Glomerular visceral epithelial cell (primary cell): Measurements from ENCODE around the gene TCEAL6.
"Not testable (repeated sequence)": the region's sequence is repeated elsewhere in the genome, so short reads cannot be mapped to it uniquely, and the experiment has no call there.

ENCODE experiments used
- DNase-seq: peaks from one replicate; pipeline ENCODE4 v3.0.0-alpha.2; 2016; ENCODE audit errors: extremely low spot score

TCEAL6 gene

DNA sequence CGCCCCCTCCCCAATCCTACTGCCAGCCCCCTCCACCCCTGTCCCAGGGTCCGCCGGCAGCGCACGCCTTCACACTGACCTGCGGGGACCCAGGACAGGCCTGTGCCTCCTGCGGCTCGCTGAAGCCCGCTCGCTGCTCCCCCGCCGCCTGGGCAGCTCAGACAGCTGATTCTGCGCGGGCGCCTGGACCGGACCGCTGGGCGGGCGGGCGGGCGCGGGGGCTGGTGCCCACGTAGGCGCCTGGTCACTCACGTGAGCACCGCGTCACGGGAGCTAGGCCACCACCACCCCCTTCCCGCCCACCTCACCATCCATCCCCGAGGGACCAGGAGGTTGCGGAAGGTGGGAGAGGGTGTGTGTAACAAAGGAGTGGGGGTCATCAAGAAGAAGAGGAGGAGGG, at the start of gene TCEAL6:
Gene TCEAL6, minus strand, starts transcription at position 208 of the 400 bp plus-strand sequence.
- DNase-seq: not testable (repeated sequence)

DNA sequence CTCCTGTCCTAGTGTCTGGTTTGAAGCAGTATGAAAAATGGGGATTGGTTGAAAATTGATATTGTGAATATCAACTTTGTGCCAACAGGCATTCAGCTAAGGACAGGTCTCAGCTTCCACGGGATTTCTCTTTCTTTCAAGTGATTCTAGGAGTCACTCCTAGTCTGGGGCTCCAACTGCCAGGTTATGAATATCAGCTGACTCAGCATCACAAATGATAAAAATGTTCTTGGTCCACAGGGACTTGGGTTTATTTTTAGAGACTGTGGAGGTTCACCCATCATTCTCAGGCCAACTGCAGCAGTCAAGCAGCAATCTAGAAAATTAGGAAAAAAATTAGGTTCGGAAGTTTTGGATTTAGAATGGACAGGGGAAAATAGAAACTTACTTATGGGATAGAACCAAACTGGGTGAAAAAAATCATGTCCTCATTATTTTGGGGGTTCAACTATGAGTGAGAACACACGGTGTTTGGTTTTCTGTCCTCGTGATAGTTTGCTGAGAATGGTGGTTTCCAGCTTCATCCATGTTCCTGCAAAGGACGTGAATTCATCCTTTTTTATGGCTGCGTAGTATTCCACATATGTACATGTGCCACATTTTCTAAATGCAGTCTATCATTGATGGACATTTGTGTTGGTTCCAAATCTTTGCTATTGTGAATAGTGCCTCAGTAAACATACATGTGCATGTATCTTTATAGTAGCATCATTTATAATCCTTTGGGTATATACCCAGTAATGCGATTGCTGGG, 43.9 kb upstream of the TCEAL6 start:
- no peak for DNase-seq

DNA sequence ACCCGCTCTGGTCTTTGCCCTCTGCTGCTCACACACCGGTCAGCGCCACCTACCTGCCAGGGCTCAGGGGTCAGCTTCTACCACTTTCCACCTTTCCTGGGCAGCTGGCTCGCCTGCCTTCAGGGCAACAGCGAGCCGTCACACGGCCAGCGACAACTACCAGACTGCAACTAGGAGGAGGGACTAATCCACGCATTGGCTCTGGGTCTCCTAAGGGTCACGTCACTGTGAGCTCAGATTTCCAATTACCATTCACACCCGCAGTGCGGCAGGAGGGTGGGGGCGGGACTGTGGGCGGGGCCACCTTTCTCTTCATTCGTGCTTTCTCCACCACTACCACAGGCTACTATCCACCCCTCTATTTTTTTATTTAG, 13.5 kb upstream of the TCEAL6 start, which contains the start of gene BEX5:
Gene BEX5, minus strand, starts transcription at position 172 of the 374 bp plus-strand sequence. CDS start 1,712 bp downstream, outside the sequence.
- DNase-seq: no peak

DNA sequence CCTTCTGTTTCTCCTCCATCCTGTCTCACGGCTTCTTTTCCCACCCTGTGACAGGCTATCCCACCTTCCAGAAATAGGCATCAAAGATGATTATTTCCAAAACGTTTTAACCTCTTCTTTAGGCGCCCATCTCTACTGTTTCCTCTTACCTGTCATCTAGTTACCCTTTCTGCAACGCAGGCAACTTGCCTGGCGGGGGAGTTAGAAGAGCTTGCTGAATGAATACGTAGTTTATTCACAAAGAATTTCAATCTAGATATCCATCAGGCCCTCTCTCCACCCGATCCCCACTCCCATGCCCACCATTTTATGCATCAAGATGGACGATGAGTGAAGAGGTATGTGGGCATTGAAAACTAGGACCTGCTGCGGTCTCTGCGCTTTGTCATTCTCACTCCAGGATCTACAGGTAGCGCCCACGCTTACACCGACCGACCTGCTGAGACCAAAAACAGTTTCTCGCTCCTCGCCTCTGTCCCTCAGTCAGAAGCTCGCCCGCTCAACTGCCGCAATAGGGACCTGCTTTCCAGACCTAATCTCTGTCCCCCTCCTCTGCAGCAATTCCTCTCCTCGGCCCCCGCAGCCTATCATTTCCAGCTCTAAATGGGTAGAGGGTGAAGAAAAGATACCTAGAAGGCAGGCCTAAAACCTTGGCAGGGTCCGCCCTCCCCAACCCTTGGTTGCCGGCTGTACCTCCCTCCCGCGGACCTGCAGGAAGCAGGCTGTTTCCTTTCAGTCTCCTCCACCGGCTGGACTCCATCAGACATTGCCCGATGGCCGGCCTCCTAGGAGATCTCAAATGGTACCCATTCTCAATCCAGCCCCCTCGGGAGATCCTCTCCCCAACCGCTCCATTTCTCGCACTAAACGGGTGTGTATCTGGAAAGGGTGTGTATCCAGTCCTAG, 12.9 kb upstream of the TCEAL6 start:
- DNase-seq: no peak

DNA sequence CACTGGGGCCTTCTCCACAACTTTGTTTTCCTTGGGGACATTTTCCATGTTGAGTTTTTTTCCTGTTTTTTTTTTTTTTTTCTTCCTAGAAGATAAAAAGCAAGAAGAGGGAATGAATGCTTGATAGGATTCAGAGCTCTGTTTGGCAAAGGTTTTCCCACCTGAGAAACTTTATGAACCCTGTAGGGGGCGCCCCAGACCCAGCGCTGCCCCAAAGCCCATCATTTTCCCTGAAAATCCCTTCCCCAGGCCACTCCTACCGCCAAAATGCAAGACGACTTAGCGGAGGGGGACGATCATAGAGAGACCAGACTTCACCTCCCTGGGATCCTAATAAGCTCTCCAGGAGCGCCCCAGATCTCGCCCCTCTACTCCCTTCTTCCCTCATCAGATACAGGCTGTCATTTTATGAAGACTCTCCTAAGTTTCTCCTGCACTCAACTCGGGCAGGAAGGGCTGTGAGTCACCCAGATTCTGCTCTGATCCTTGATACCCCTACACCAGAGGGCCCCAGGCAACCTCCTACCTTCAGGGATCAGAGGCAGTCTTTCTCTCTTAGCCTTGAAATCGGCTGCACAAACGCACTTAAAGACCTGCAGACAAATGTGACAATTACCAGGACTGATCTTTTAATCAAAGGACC, 12.1 kb upstream of the TCEAL6 start:
- DNase-seq: no peak

DNA sequence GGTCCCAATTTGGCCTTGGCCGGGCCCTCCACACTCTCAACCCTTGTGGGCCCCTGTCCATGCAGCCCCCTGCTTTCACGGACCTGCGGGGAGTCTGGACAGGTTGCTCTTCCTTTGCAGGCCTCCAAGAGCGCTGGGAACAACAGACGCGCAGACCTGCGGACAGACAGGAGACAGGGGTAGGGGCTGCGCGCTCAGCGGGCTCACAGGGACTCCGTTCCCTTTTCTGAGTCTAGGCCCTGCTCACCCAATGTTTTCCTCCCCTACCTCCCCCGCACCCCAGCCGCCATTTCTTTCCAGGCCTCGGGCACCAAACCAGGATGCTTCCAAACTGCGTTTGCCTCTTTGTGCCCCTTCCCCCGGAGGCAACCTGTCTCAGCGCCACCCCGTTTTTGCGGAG, 650 bp downstream of the TCEAL6 start:
- DNase-seq: not testable (repeated sequence)

DNA sequence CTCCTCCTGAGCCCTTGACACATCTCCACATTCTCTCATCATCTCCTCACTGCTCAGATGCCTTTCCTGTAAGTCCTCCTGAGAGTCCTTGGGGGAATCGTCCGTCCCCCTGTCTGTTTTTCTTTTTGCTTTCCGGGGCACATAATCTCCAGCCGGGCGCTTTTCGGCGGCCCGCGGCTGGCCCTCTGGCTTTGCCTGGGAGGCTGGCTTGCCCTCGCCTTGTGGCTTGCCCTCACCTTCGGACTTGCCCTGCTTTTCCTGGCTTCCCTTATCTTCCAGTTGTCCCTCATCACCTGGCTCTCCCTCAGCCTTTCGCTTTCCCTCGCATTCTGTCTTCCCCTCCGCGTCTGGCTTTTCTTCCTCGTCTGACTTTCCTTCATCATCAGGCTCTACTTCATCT, 1.4 kb downstream of the TCEAL6 start:
- not testable (repeated sequence) for DNase-seq

DNA sequence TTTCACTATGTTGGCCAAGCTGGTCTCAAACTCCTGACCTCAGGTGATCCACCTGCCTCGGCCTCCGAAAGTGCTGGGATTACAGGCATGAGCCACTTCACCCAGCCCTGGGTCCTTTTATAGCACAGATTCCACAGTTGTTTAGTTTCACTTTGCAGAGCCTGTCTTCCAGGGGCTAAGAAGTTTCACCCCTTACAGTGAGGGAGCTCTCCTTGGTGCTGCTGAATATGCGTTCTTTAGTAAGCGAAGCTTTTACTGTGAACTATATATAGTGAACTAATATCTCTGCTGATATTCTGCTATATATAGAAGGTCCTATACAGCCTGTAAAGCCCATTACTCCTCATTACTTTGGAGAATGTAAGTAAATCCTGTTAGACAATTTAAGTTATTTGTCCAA, 4.2 kb downstream of the TCEAL6 start:
- no peak for DNase-seq

DNA sequence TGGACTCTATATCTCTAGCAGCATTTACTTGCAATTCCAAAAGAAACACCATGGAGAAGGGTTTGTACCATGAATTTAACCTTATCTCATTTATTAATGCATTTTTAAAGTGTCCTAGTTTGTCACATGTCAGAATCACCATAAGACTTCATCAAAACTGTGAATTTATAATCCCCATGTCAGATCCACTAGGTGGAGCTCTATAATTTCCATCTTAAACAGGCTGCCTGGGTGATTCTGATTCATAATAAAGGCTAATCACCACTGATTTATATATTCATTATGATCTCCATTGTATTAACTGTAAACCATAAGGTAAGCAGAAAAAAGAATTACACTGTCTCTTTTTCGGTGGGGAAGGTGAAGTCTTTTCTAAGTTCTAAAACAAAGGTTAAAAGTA, 12.8 kb downstream of the TCEAL6 start:
- no peak for DNase-seq

DNA sequence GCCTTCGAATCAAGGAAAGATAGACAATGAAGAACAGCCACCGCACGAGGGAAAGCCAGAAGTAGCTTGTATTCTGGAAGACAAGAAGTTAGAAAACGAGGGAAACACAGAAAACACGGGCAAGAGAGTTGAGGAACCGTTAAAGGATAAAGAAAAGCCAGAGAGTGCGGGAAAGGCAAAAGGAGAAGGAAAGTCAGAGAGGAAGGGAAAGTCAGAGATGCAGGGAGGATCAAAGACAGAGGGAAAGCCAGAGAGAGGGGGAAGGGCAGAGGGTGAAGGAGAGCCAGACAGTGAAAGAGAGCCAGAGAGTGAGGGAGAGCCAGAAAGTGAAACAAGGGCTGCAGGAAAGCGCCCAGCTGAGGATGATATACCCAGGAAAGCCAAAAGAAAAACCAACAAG, 15.4 kb downstream of the TCEAL6 start:
- DNase-seq: no peak

DNA sequence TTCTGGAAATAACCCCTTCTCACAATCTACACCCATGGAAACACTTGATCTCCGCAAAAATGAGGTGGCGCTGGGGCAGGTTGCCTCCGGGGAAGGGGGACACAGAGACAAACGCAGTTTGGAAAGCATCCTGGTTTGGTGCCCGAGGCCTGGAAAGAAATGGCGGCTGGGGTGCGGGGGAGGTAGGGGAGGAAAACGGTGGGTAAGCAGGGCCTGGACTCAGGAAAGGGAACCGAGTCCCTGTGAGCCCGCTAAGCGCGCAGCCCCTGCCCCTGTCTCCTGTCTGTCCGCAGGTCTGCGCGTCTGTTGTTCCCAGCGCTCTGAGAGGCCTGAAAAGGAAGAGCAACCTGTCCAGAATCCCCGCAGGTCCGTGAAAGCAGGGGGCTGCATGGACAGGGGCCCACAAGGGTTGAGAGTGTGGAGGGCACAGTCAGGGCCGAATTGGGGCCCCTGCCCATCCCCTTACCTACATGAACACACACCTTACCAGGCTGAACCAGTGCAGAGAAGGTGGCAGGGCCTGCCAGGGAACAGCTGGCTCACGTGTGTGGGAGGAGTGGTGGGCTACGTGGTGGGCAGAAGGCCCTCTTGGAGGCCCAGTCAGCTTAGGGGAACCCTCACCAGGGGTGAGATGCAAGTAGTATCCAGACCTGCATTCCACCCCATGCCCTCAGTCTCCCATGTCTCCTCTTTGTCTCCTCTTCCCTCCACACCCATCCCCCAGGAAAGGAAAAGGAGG, 16.0 kb downstream of the TCEAL6 start:
- DNase-seq: not testable (repeated sequence)

DNA sequence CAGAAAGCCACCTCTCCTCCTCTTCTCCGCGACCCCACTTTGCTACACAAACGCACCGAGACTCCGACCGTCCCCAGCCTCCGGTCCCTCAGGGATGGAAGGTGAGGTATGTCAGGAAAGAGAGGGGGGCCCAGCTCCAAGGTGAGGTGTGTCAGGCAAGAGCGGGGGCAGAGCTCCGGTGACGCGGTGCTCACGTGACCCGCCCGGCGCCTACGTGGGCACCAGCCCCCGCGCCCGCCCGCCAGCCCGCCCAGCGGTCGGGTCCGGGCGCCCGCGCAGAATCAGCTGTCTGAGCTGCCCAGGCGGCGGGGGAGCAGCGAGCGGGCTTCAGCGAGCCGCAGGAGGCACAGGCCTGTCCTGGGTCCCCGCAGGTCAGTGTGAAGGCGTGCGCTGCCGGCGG, 16.8 kb downstream of the TCEAL6 start, which contains the start of gene TCEAL2:
Gene TCEAL2, plus strand, starts transcription at position 244 of the 400 bp plus-strand sequence. CDS start 1,152 bp downstream, outside the sequence.
- not testable (repeated sequence) for DNase-seq

DNA sequence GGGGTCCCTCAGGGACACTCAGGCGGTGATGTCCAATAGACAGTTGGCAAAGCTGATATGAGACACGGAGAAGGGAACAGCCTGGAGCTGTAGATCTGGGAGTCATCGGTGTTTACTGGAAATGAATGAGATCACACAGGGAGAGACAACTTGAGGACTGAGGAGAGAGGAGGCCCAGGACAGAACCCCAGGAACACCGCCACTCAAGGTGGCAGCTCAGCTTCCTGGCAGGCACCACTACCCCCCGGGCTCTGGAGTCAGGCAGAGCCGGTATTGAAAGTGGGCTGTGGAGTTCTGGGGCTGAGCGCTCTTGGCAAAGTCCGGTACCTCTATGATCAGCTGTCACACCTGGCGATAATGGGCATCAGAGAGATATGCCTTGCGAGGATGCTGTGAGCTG, 17.3 kb downstream of the TCEAL6 start:
- not testable (repeated sequence) for DNase-seq

DNA sequence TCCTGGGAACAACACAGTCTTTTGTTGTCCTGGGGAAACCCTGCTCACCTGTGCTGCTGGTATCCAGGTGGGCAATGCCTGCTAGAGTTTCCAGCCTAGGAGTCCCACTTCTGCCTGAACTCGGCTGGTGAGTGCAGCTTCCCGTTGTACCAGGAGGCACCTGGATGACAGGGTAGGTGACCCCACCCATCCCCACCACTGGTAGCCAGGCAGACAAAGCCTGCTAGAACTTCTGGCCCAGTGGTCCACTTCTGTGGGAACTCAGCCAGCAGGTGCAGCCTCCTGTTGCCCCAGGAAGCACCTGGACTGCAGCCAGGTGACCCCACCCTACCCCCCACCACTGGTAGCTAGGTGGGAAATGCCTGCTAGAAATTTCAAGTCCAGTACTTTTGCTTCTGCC, 26.5 kb downstream of the TCEAL6 start:
- no peak for DNase-seq

DNA sequence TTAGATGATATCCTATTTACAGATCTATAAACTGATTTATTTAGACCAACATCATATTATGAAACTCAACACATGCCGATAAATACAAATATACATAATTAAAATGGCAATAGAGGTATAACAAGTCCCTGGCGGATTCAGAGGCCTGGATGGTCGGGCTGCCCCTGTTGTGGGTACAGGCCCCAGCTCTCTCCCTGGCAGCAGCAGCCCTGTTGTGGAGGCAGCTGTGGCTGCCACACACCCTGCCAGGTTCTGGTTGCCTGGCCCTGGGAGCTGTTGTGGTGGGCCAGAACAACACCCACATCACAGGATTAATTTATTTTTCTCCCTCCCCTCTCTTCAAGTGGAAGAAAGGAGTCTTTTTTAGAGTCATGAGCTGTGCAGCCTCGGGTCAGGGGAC, 28.9 kb downstream of the TCEAL6 start:
- no peak for DNase-seq
